Myocyte (in vitro differentiated cells): ENCODE data around the gene RNF6. TPM values are rescaled to one million over a fixed set of nuclear protein-coding genes. Genes with fewer than 3 reads are reported as not detected.
"Not testable (repeated sequence)": the region's sequence is repeated elsewhere in the genome, so short reads cannot be mapped to it uniquely, and the experiment has no call there.

ENCODE experiments used
- DNase-seq: peaks from one replicate; pipeline ENCODE4 v3.0.0-alpha.2; 2012; ENCODE audit warnings: low read depth
- polyA plus RNA-seq: library from polyadenylated mRNA; unstranded; fragments of >200 nt; gene quantifications from one replicate; pipeline ENCODE4 v1.2.1, GENCODE V29; 2012; ENCODE audit warnings: missing spikeins
- total RNA-seq: library from RNA; depleted of rRNA; stranded (reverse); fragments of >200 nt; gene quantifications from 2 replicates; pipeline ENCODE4 v1.2.3, GENCODE V29; 2014

RNF6 gene
- total RNA-seq, result 71.4 and 72.7 TPM in 2 replicates
- 32.1 TPM for polyA plus RNA-seq

- DNase-seq, result peak; percentile 99
These were observed at the start of gene RNF6 for GRCh38 chr13:26221721-26222519. TSS of gene RNF6 (minus strand) at chr13:26222314. CDS start at chr13:26219649, 2,665 bp downstream.

GRCh38 chr13:26270707-26271106 is 48.6 kb upstream of the RNF6 start:
- DNase-seq, result no peak

DNA sequence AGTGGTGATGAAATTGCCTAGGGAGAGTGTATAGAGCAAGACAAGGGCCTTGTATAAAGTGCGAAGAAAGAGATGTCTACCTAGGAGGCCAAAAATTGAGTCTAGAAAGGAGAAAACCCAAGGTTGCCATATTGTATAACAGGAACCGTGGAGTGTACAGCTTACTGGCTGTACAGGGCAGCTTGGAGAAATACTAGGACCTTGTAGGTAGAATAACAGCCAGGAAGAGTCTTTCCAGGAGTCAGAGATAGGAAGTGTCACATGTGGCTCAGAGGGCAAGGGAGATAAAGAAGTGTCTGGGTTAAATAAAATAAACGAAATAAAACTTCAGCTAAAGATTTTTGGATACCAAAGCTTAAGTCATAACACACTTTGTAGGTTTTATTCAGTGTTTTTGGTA is 44.2 kb upstream of the RNF6 start:
- no peak for DNase-seq

DNA sequence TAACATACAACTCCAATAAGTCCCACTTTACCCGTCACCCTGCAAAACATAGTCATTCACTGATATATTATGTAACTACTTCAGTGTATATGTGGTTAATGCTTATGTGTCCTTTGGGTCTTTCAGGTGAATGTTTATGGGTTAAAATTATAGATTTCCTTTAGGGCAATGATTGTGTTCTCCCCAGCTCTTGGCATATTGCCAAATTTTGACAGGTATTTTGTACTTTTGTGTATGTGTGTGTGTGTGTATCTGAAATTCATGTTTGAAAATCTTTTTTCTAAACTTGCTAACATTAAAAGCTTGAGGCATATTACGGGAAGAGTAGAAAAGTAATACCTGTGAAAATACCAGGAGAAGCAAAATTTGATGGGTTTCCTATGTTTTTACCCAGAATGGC is 40.0 kb upstream of the RNF6 start:
- no peak for DNase-seq

DNA sequence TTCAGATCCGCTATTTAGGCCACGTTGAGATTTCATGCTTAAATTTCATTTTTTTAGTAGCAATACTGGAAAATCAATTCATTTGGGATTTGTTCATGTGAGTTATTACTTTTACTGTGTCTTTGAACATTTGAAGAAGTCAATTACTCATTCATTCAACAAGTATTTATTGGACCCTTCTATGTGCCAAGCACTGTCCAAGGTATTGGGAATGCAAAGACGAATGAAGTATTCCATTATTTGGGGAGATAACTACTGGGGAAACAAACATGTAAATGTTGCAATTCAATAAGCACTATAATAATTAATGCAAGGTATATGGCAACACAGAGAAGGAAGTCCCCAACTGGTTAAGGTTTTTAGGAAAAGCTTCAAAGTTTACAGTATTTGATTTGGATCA is 37.5 kb upstream of the RNF6 start:
- DNase-seq, result no peak

DNA sequence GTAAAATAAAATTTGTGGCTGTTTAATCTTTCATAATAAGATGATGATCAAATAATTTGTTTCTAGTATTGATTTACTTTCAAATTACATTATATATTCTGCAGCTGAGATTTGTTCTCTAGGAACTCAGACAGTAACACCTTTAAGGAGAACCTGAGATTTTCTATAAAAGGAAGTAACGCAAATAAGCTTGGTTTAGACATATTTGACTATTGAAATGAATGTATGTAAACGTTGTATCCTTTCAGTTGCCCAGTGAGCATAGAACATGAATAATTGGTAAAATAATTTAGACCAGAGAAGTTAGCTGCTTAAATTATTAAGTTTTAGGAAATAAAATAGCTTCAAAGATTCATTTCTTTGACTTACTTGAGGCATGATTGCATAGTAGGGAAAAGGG is 34.9 kb upstream of the RNF6 start:
- no peak for DNase-seq

DNA sequence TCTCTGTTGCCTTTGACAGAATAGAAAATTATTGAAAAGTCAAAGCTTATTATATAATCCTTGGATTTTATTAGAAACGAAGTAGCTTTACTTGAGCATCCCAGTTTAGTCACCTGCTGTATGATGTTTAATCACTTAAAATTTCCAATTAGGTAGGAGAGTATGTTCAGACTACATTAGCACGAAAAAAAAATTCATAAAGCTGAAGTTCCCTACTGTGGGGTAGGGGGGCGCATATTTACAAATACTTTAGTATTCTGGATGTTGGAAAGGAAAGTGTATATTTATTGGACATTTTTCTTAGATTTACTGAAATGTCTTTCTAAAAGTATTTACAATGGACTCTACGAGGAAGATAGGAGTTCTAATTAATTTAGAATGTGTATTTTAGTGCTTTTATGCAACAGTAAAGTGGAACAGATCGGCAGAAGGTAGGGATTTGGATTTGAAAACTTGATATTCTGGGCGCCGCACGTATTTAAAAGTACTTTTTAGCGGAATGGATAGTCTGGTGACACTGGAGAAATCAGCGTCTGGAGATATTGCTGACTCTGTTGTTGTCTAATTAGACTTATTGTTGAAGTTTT is 33.7 kb upstream of the RNF6 start:
- peak; percentile 13 for DNase-seq

DNA sequence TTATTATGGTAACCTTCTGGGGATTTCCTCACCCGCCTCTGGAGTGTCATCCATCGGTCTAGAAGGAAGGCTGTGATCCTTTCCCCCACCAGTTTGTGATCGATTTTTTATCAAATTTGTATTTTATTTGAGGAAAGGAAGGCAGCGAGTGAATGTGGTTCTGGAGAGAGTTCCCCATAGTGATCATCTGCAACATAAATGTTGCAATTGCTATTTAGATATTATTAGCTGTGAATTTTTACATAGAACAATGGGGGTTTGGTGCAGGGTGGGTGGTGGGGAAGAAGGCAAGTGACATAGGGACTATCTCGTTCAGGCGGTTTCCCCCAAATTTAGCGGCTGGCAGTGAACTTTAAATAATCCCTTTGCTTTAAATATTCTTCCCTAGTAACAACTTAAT is 33.0 kb upstream of the RNF6 start:
- DNase-seq, result no peak

DNA sequence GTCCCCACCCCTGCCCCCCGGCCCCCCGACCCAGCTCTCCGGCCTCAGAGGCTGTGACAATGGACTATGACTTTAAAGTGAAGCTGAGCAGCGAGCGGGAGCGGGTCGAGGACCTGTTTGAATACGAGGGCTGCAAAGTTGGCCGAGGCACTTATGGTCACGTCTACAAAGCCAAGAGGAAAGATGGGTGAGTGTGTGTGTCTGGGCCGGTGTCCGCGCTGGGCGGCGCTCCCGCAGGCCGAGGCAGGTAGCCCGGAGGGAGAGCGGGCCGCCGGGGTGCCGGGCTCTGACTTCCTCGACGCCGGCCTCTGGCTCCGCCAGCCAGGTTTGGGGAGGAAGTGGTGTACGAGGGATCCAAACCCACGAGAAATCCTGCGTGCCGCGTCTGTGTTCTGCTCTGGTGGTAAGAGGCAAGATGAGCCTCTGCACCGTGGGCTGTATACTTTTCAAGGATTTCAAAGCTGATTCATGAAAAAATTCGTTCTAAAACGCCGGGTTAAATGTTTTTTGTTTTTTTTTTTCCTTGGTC is 32.5 kb upstream of the RNF6 start:
- peak; percentile 43 for DNase-seq

- peak; percentile 96 for DNase-seq
These were observed 31.9 kb upstream of the RNF6 start, which contains the start of gene CDK8 for GRCh38 chr13:26253787-26254582. TSS of gene CDK8 (plus strand) at chr13:26254129. CDS start at chr13:26254642, 513 bp downstream.

- no peak for DNase-seq
These were observed 31.2 kb upstream of the RNF6 start for GRCh38 chr13:26253262-26253786.

DNA sequence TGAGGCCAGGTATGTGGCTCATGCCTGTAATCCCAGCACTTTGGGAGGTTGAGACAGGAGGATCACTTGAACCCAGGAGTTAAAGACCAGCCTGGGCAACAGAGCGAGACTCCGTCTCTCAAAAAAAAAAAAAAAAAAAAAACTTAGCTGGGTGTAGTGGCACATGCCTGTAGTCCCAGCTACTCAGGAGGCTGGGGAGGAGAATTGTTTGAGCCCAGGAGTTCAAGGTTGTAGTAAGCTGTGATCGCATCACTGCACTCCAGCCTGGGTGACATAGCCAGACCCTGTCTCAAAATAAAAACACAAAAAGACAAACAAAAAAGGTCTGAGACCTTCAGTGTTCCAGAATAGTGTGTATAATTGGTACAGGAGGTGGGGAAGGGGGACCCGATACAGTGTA is 29.9 kb upstream of the RNF6 start:
- DNase-seq, result not testable (repeated sequence)

GRCh38 chr13:26249551-26249950 is 27.4 kb upstream of the RNF6 start:
- no peak for DNase-seq

- DNase-seq, result no peak
These were observed 25.5 kb upstream of the RNF6 start for GRCh38 chr13:26247608-26248007.

DNA sequence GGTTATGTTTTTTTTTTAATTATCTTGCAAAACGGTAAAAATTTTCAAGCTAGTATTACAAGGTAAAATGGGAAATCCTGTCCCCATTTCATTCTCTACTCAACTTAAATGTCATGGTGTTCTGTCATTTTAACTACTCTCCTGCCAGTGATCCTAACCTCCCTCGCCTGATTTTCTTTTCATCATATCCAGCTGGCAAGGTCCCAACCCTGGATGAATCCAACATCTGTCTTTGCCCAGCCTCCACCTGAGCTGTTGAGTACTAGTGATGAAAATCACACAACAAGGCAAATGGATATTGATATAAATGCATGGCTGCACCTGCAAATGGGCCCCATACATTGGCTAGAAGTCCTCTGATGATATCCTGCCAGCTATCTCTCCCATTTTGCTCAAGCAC is 24.9 kb upstream of the RNF6 start:
- DNase-seq, result no peak

GRCh38 chr13:26246154-26246553 is 24.0 kb upstream of the RNF6 start:
- no peak for DNase-seq

DNA sequence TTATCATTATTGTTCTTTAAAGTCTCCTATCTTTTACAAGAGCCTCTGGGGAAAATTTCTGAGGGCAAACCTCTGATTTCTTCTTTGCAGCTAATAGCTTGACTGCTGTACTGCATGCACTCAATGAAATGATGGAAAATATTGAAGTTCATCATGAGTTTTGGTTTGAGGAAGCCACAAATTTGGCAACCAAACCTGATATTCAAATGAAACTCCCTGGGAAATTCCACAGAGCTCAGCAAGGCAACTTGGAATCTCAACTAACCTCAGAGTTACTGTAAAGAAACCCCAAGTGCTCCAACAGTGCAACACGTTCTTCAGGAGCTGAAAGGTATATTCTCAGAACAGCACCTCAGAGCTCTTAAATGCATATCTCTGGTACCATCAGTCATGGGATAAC is 14.2 kb upstream of the RNF6 start:
- no peak for DNase-seq

- no peak for DNase-seq
These were observed 8.6 kb upstream of the RNF6 start for GRCh38 chr13:26230703-26231102.

DNA sequence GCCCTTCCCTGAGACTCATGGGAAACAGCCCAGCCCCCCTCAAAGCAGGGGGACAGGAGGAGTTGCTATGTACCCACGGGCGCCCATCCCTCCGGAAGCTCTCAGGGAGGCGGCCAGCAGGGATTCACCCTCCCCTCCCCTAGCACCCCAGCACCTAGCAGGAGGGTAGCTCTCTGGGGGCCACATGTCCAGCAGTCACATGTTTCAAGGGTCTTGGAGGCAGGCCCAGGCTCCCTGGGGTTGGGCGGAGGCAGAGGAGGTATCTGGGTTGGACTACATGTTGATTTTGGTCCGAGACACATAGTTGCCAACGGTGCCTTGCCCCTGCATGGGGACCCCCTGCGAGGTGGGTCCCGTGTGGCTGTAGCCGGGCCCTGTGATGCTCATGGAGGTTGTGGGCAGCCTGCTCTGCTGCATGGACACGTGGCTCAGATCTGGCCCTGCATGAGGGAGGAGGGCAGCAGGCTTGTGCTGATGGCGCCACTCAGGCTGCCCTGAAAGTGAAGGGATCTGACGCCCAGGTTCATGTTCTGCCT is 7.0 kb upstream of the RNF6 start:
- DNase-seq, result no peak

DNA sequence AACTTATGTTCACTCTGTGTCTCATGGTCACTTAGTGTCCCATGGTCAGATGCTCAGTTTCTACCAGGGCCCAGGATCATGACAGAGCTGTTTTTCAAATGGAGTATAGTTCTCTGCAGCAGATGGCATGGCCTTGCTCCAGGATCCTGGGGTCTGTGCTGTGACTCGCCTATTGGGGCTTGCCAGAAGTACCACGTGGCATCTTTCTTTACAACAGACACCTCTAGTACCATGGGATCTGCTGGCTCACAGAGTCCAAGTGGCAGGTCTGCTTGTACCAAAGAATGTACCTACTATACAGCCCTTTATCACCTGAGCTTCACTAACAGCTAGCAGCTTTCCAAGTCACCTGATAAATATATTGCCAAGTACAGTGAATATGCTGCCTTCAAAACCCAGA is 6.0 kb upstream of the RNF6 start:
- peak; percentile 48 for DNase-seq
